HG03039 (cell line): Measurements from ENCODE around the gene NLRP14.

Experiments used
- ATAC-seq: cut with Tn5 transposase; IDR thresholded peaks from one replicate; pipeline ENCODE4 v1.9.1; 2021; ENCODE audit warnings: mild to moderate bottlenecking, moderate library complexity; ENCODE audit not compliant: unreplicated experiment

Gene NLRP14

GRCh38 chr11:7046474-7047175 is 26.3 kb downstream of the NLRP14 start:
- ATAC-seq: no peak

- no peak for ATAC-seq
Observed at GRCh38 chr11:7050191-7050590, 29.9 kb downstream of the NLRP14 start.

GRCh38 chr11:7056828-7057513 is 36.7 kb downstream of the NLRP14 start:
- peak; percentile 51 for ATAC-seq

GRCh38 chr11:7057641-7058040 is 37.4 kb downstream of the NLRP14 start:
- no peak for ATAC-seq

GRCh38 chr11:7060868-7061267 is 40.6 kb downstream of the NLRP14 start:
- ATAC-seq: no peak

- ATAC-seq: no peak
Observed at GRCh38 chr11:7062534-7062933, 42.3 kb downstream of the NLRP14 start.

- no peak for ATAC-seq
Observed at GRCh38 chr11:7072401-7073028, 52.2 kb downstream of the NLRP14 start.

GRCh38 chr11:7077101-7077500 is 56.8 kb downstream of the NLRP14 start:
- no peak for ATAC-seq

- ATAC-seq: no peak
Observed at GRCh38 chr11:7079545-7080135, 59.4 kb downstream of the NLRP14 start.

- no peak for ATAC-seq
Observed at GRCh38 chr11:7080900-7081299, 60.6 kb downstream of the NLRP14 start.

GRCh38 chr11:7081441-7081840 is 61.2 kb downstream of the NLRP14 start:
- no peak for ATAC-seq

- ATAC-seq: no peak
Observed at GRCh38 chr11:7088921-7089320, 68.6 kb downstream of the NLRP14 start, which contains the start of gene RBMXL2. RBMXL2 (plus strand) TSS chr11:7088998; CDS start chr11:7089121, 123 bp downstream.

- ATAC-seq: no peak
Observed at GRCh38 chr11:7089328-7090251, 69.3 kb downstream of the NLRP14 start.

- no peak for ATAC-seq
Observed at GRCh38 chr11:7098235-7098832, 78.1 kb downstream of the NLRP14 start.

- ATAC-seq: no peak
Observed at GRCh38 chr11:7115780-7116179, 95.5 kb downstream of the NLRP14 start.

- ATAC-seq: no peak
Observed at GRCh38 chr11:7116370-7116769, 96.1 kb downstream of the NLRP14 start.
